GM18873 (cell line): ENCODE measurements around the gene PRF1.

Source experiments
- ATAC-seq: cut with Tn5 transposase; IDR thresholded peaks from one replicate; pipeline ENCODE4 v1.9.1; 2021; ENCODE audit warnings: mild to moderate bottlenecking, moderate library complexity, moderate number of reproducible peaks; ENCODE audit not compliant: unreplicated experiment, low FRiP score

PRF1 gene

GRCh38 chr10:70563230-70563629 is 39.3 kb downstream of the PRF1 start:
- ATAC-seq: no peak

GRCh38 chr10:70562036-70562755 is 40.3 kb downstream of the PRF1 start:
- no peak for ATAC-seq

GRCh38 chr10:70561558-70561957 is 41.0 kb downstream of the PRF1 start:
- ATAC-seq: no peak

GRCh38 chr10:70561070-70561469 is 41.5 kb downstream of the PRF1 start:
- ATAC-seq: no peak

GRCh38 chr10:70560511-70560941 is 42.0 kb downstream of the PRF1 start:
- no peak for ATAC-seq

- ATAC-seq: no peak
Observed at GRCh38 chr10:70559861-70560260, 42.7 kb downstream of the PRF1 start.

GRCh38 chr10:70558871-70559810 is 43.4 kb downstream of the PRF1 start:
- ATAC-seq: no peak

GRCh38 chr10:70558295-70558694 is 44.2 kb downstream of the PRF1 start:
- ATAC-seq: no peak

GRCh38 chr10:70557876-70558275 is 44.7 kb downstream of the PRF1 start:
- no peak for ATAC-seq

GRCh38 chr10:70557086-70557845 is 45.3 kb downstream of the PRF1 start:
- no peak for ATAC-seq

- ATAC-seq: no peak
Observed at GRCh38 chr10:70555371-70555770, 47.2 kb downstream of the PRF1 start.

GRCh38 chr10:70552586-70552985 is 50.0 kb downstream of the PRF1 start:
- no peak for ATAC-seq

GRCh38 chr10:70551971-70552422 is 50.5 kb downstream of the PRF1 start:
- ATAC-seq: no peak

GRCh38 chr10:70551466-70551865 is 51.1 kb downstream of the PRF1 start:
- ATAC-seq: no peak

GRCh38 chr10:70550459-70550858 is 52.1 kb downstream of the PRF1 start:
- ATAC-seq: no peak

GRCh38 chr10:70549962-70550458 is 52.5 kb downstream of the PRF1 start:
- ATAC-seq: no peak

- no peak for ATAC-seq
Observed at GRCh38 chr10:70549351-70549961, 53.1 kb downstream of the PRF1 start.
